ENCODE data around the gene FDPS. TPM values are rescaled to one million over a fixed set of nuclear protein-coding genes. Genes with fewer than 3 reads are reported as not detected.

Gene FDPS
- total RNA-seq, 1 experiment from 2014 or later, result 301 TPM

DNA sequence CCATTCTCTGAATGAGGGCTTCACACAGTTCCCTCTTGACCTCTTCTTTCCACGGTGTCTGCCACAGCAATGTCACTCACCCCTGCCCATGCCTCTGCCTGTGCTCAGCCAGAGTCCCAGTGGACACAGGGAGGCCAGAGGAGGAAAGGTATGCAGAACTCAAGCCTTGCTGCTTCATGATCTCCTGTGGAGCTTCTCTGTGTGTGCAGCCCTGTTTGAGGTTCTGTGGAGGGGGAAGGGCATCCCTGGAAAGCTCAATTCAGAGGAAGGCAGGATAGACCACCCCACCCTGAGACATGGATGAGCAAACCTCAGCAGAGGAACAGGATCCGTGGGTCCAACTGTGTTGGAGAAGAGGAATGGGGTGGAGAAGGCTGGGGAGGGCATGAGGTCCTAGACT, 29.4 kb upstream of the FDPS start:
- intact Hi-C loops (cut with micrococcal nuclease), result no loop called here
- POLR2A ChIA-PET (ENCODE audit: unreplicated experiment), result no interaction called here
- Histone ChIP-seq H3K27me3 (ENCODE audit: low read length) (no peaks in the 10 kb centered on the region), H3K9ac (ENCODE audit: low read length) (no peak overlapping the region), H3K79me2 (ENCODE audit: low read length) (no peaks in the 10 kb centered on the region), H3K9me2 (replicated peaks; ENCODE audit: low read length) (no peaks in the 10 kb centered on the region), H2AFZ (ENCODE audit: low read length) (no peak overlapping the region), H3K4me1 (ENCODE audit: insufficient read depth, low read length) (peaks cover 6% of the 10 kb centered on the region; the same call in 1 of the 2 replicates), H3F3A (ENCODE audit: low read length, unreplicated experiment) (no peaks in the 10 kb centered on the region), H3K36me3 (ENCODE audit: low read depth, low read length) (no peaks in the 10 kb centered on the region), H3K9me3 (ENCODE audit: low read length) (no peaks in the 10 kb centered on the region), H4K20me1 (ENCODE audit: low read length) (no peaks in the 10 kb centered on the region), H3K4me3 (ENCODE audit: low read length) (no peak overlapping the region), H3K27ac (ENCODE audit: low read length) (no peak overlapping the region), H3K4me2 (ENCODE audit: low read length) (no peak overlapping the region)
- CTCF ChIA-PET, result interaction anchor here (0.6 kb wide), 1 partner anchor 393 kb away, joined by 3 read pairs; no protein-coding TSS in a partner anchor
- no peak for ATAC-seq
- no TSS peak for BruUV-seq (replicated peaks)
- no peak for DNase-seq
- TF ChIP-seq EZH2phosphoT487 (IDR thresholded peaks at IDR 0.05; ENCODE audit: borderline replicate concordance, low read length), result no peak
- TF ChIP-seq, protein P1, sequence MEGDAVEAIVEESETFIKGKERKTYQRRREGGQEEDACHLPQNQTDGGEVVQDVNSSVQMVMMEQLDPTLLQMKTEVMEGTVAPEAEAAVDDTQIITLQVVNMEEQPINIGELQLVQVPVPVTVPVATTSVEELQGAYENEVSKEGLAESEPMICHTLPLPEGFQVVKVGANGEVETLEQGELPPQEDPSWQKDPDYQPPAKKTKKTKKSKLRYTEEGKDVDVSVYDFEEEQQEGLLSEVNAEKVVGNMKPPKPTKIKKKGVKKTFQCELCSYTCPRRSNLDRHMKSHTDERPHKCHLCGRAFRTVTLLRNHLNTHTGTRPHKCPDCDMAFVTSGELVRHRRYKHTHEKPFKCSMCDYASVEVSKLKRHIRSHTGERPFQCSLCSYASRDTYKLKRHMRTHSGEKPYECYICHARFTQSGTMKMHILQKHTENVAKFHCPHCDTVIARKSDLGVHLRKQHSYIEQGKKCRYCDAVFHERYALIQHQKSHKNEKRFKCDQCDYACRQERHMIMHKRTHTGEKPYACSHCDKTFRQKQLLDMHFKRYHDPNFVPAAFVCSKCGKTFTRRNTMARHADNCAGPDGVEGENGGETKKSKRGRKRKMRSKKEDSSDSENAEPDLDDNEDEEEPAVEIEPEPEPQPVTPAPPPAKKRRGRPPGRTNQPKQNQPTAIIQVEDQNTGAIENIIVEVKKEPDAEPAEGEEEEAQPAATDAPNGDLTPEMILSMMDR (conservative IDR thresholded peaks at IDR 0.05; ENCODE audit: low read depth, low read length), result no peak
- TF ChIP-seq EZH2 (IDR thresholded peaks at IDR 0.05; ENCODE audit: low read length, unreplicated experiment), result no peak

DNA sequence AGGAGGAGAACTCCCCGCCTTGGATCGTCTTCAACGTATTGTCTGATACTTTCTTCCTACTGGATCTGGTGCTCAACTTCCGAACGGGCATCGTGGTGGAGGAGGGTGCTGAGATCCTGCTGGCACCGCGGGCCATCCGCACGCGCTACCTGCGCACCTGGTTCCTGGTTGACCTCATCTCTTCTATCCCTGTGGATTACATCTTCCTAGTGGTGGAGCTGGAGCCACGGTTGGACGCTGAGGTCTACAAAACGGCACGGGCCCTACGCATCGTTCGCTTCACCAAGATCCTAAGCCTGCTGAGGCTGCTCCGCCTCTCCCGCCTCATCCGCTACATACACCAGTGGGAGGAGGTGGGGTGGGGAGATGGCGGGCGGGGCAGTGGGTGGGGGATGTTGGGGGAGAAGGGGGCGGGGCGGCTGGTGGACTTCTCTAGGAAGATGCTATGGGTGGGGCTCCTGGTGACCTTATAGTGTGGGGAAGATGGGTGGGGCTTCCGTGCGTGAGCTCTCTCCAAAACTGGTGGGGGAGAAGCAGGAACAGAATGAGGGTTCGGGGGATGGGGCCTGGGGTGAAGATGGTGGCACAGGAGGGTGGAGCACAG, 26.1 kb upstream of the FDPS start:
- no peaks in the 10 kb centered on the region for H3K36me3 ChIP-seq (ENCODE audit: low read depth, low read length)
- H4K20me1 ChIP-seq (ENCODE audit: low read length), result no peaks in the 10 kb centered on the region
- H3K27ac ChIP-seq (ENCODE audit: low read length), result no peak overlapping the region
- no peak for DNase-seq
- H3K79me2 ChIP-seq (ENCODE audit: low read length), result no peaks in the 10 kb centered on the region
- peaks cover 6% of the 10 kb centered on the region; the same call in 1 of the 2 replicates for H3K4me1 ChIP-seq (ENCODE audit: insufficient read depth, low read length)
- CTCF ChIA-PET, result no interaction called here
- POLR2A ChIA-PET (ENCODE audit: unreplicated experiment), result no interaction called here
- ATAC-seq, result no peak
- H3F3A ChIP-seq (ENCODE audit: low read length, unreplicated experiment), result no peaks in the 10 kb centered on the region
- H3K9me3 ChIP-seq (ENCODE audit: low read length), result no peaks in the 10 kb centered on the region
- H3K27me3 ChIP-seq (ENCODE audit: low read length), result no peaks in the 10 kb centered on the region
- H3K9ac ChIP-seq (ENCODE audit: low read length), result no peak overlapping the region
- no TSS peak for BruUV-seq (replicated peaks)
- no peak overlapping the region for H2AFZ ChIP-seq (ENCODE audit: low read length)
- TF ChIP-seq, protein P1 (conservative IDR thresholded peaks at IDR 0.05; ENCODE audit: low read depth, low read length), result no peak
- TF ChIP-seq EZH2 (IDR thresholded peaks at IDR 0.05; ENCODE audit: low read length, unreplicated experiment) (no peak), EZH2phosphoT487 (IDR thresholded peaks at IDR 0.05; ENCODE audit: borderline replicate concordance, low read length) (no peak)
- intact Hi-C loops (cut with micrococcal nuclease), result no loop called here
- no peaks in the 10 kb centered on the region for H3K9me2 ChIP-seq (replicated peaks; ENCODE audit: low read length)
- no peak overlapping the region for H3K4me3 ChIP-seq (ENCODE audit: low read length)
- H3K4me2 ChIP-seq (ENCODE audit: low read length), result no peak overlapping the region

DNA sequence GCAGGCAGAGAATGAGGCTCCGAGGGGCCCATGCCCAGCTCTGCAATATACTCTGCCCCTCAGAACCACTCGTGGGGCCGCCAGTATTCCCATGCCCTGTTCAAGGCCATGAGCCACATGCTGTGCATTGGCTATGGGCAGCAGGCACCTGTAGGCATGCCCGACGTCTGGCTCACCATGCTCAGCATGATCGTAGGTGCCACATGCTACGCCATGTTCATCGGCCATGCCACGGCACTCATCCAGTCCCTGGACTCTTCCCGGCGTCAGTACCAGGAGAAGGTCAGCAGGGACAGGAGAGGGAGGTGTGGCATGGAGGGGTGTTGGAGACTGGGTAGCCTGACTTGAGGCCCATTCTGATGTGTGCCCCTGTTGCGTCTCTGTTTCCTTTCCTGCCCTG, 24.2 kb upstream of the FDPS start:
- H3K4me1 ChIP-seq (ENCODE audit: insufficient read depth, low read length), result no peaks in the 10 kb centered on the region
- TF ChIP-seq, protein P1 (conservative IDR thresholded peaks at IDR 0.05; ENCODE audit: low read depth, low read length), result no peak
- TF ChIP-seq EZH2phosphoT487 (IDR thresholded peaks at IDR 0.05; ENCODE audit: borderline replicate concordance, low read length), result no peak
- TF ChIP-seq EZH2 (IDR thresholded peaks at IDR 0.05; ENCODE audit: low read length, unreplicated experiment), result no peak
- no peaks in the 10 kb centered on the region for H3K9me2 ChIP-seq (replicated peaks; ENCODE audit: low read length)
- H3K4me3 ChIP-seq (ENCODE audit: low read length), result no peak overlapping the region
- no peak overlapping the region for H3K27ac ChIP-seq (ENCODE audit: low read length)
- intact Hi-C loops (cut with micrococcal nuclease), result no loop called here
- DNase-seq (no peak), ATAC-seq (no peak)
- no TSS peak for BruUV-seq (replicated peaks)
- no peaks in the 10 kb centered on the region for H3F3A ChIP-seq (ENCODE audit: low read length, unreplicated experiment)
- H3K4me2 ChIP-seq (ENCODE audit: low read length), result no peak overlapping the region
- no peaks in the 10 kb centered on the region for H3K79me2 ChIP-seq (ENCODE audit: low read length)
- no peaks in the 10 kb centered on the region for H3K36me3 ChIP-seq (ENCODE audit: low read depth, low read length)
- H3K9ac ChIP-seq (ENCODE audit: low read length), result no peak overlapping the region
- ChIA-PET CTCF (no interaction called here), POLR2A (ENCODE audit: unreplicated experiment) (no interaction called here)
- no peak overlapping the region for H2AFZ ChIP-seq (ENCODE audit: low read length)
- H3K27me3 ChIP-seq (ENCODE audit: low read length), result no peaks in the 10 kb centered on the region
- H4K20me1 ChIP-seq (ENCODE audit: low read length), result no peaks in the 10 kb centered on the region
- H3K9me3 ChIP-seq (ENCODE audit: low read length), result no peaks in the 10 kb centered on the region
